ENCODE results near the gene NHP2.

NHP2 gene

GRCh38 chr5:178186427-178186826 is 32.7 kb upstream of the NHP2 start:
- Histone ChIP-seq H3K27me3 (ENCODE audit: low read depth, low read length) (no peaks in the 10 kb centered on the region), H3K4me3 (ENCODE audit: low read length) (no peak overlapping the region), H3K9ac (ENCODE audit: low read length) (no peak overlapping the region), H3K4me2 (ENCODE audit: low read length) (no peak overlapping the region), H3K36me3 (replicated peaks; ENCODE audit: low read depth, low read length) (no peaks in the 10 kb centered on the region), H4K20me1 (ENCODE audit: insufficient read depth, low read length) (no peaks in the 10 kb centered on the region), H3K4me1 (ENCODE audit: low read length) (no peaks in the 10 kb centered on the region), H3K27ac (ENCODE audit: low read length) (no peak overlapping the region), H2AFZ (ENCODE audit: low read depth, low read length) (no peak overlapping the region), H3K9me3 (ENCODE audit: insufficient read depth, low read length) (no peaks in the 10 kb centered on the region), H3K79me2 (ENCODE audit: low read length) (no peaks in the 10 kb centered on the region)
- no peak for TF ChIP-seq CTCF (IDR thresholded peaks at IDR 0.05; ENCODE audit: low read depth, low read length)
- TF ChIP-seq EZH2phosphoT487 (IDR thresholded peaks at IDR 0.05; ENCODE audit: low read depth), result no peak

- H3K4me2 ChIP-seq (ENCODE audit: low read length), result no peak overlapping the region
- no peaks in the 10 kb centered on the region for H3K27me3 ChIP-seq (ENCODE audit: low read depth, low read length)
- TF ChIP-seq CTCF (IDR thresholded peaks at IDR 0.05; ENCODE audit: low read depth, low read length), result no peak
- no peak for TF ChIP-seq EZH2phosphoT487 (IDR thresholded peaks at IDR 0.05; ENCODE audit: low read depth)
- no peaks in the 10 kb centered on the region for H3K36me3 ChIP-seq (replicated peaks; ENCODE audit: low read depth, low read length)
- no peaks in the 10 kb centered on the region for H3K9me3 ChIP-seq (ENCODE audit: insufficient read depth, low read length)
- H3K9ac ChIP-seq (ENCODE audit: low read length), result no peak overlapping the region
- H3K4me3 ChIP-seq (ENCODE audit: low read length), result no peak overlapping the region
- peak overlapping the region; percentile 73; the same call in 1 of the 2 replicates for H2AFZ ChIP-seq (ENCODE audit: low read depth, low read length)
- no peaks in the 10 kb centered on the region for H3K4me1 ChIP-seq (ENCODE audit: low read length)
- no peak overlapping the region for H3K27ac ChIP-seq (ENCODE audit: low read length)
- no peaks in the 10 kb centered on the region for H4K20me1 ChIP-seq (ENCODE audit: insufficient read depth, low read length)
- H3K79me2 ChIP-seq (ENCODE audit: low read length), result no peaks in the 10 kb centered on the region
Measured at GRCh38 chr5:178182158-178182876, 28.6 kb upstream of the NHP2 start.

- Histone ChIP-seq H2AFZ (ENCODE audit: low read depth, low read length) (no peak overlapping the region), H3K9me3 (ENCODE audit: insufficient read depth, low read length) (no peaks in the 10 kb centered on the region), H3K9ac (ENCODE audit: low read length) (no peak overlapping the region), H3K4me3 (ENCODE audit: low read length) (no peak overlapping the region), H3K27me3 (ENCODE audit: low read depth, low read length) (no peaks in the 10 kb centered on the region), H4K20me1 (ENCODE audit: insufficient read depth, low read length) (no peaks in the 10 kb centered on the region), H3K4me1 (ENCODE audit: low read length) (no peaks in the 10 kb centered on the region), H3K4me2 (ENCODE audit: low read length) (no peak overlapping the region), H3K27ac (ENCODE audit: low read length) (no peak overlapping the region), H3K79me2 (ENCODE audit: low read length) (no peaks in the 10 kb centered on the region), H3K36me3 (replicated peaks; ENCODE audit: low read depth, low read length) (no peaks in the 10 kb centered on the region)
- TF ChIP-seq EZH2phosphoT487 (IDR thresholded peaks at IDR 0.05; ENCODE audit: low read depth) (no peak), CTCF (IDR thresholded peaks at IDR 0.05; ENCODE audit: low read depth, low read length) (no peak)
Measured at GRCh38 chr5:178180141-178180863, 26.6 kb upstream of the NHP2 start.

- Histone ChIP-seq H3K36me3 (replicated peaks; ENCODE audit: low read depth, low read length) (no peaks in the 10 kb centered on the region), H3K27me3 (ENCODE audit: low read depth, low read length) (no peaks in the 10 kb centered on the region), H3K79me2 (ENCODE audit: low read length) (no peaks in the 10 kb centered on the region), H2AFZ (ENCODE audit: low read depth, low read length) (no peak overlapping the region), H4K20me1 (ENCODE audit: insufficient read depth, low read length) (no peaks in the 10 kb centered on the region), H3K9me3 (ENCODE audit: insufficient read depth, low read length) (no peaks in the 10 kb centered on the region), H3K4me3 (ENCODE audit: low read length) (no peak overlapping the region), H3K4me1 (ENCODE audit: low read length) (no peaks in the 10 kb centered on the region), H3K27ac (ENCODE audit: low read length) (no peak overlapping the region), H3K9ac (ENCODE audit: low read length) (no peak overlapping the region), H3K4me2 (ENCODE audit: low read length) (no peak overlapping the region)
- no peak for TF ChIP-seq EZH2phosphoT487 (IDR thresholded peaks at IDR 0.05; ENCODE audit: low read depth)
- no peak for TF ChIP-seq CTCF (IDR thresholded peaks at IDR 0.05; ENCODE audit: low read depth, low read length)
Measured at GRCh38 chr5:178177569-178177968, 23.9 kb upstream of the NHP2 start.
